NCI-H1930 (cell line): ENCODE measurements around the gene RASSF9.

Source experiments
- DNase-seq, 2 experiments: peaks; one replicate each; lab custom pipeline; 2025; lab: John Stamatoyannopoulos, UW

Gene RASSF9

GRCh38 chr12:85821206-85821605 is 15.0 kb downstream of the RASSF9 start:
- no peak for DNase-seq

GRCh38 chr12:85820101-85820500 is 16.1 kb downstream of the RASSF9 start:
- DNase-seq = no peak

- no peak for DNase-seq
Observed at GRCh38 chr12:85814741-85815140, 21.5 kb downstream of the RASSF9 start.

- DNase-seq = peak; percentile 67
Observed at GRCh38 chr12:85814071-85814470, 22.1 kb downstream of the RASSF9 start.

- DNase-seq = no peak
Observed at GRCh38 chr12:85809500-85809899, 26.7 kb downstream of the RASSF9 start.

GRCh38 chr12:85807730-85808129 is 28.5 kb downstream of the RASSF9 start:
- no peak for DNase-seq

GRCh38 chr12:85805654-85806053 is 30.6 kb downstream of the RASSF9 start:
- no peak for DNase-seq

GRCh38 chr12:85804663-85805062 is 31.5 kb downstream of the RASSF9 start:
- no peak for DNase-seq

- DNase-seq = no peak
Observed at GRCh38 chr12:85803923-85804322, 32.3 kb downstream of the RASSF9 start.

GRCh38 chr12:85803231-85803630 is 33.0 kb downstream of the RASSF9 start:
- no peak for DNase-seq

GRCh38 chr12:85798122-85798521 is 38.1 kb downstream of the RASSF9 start:
- no peak for DNase-seq

- DNase-seq = no peak
Observed at GRCh38 chr12:85796001-85796400, 40.2 kb downstream of the RASSF9 start.

- DNase-seq = no peak
Observed at GRCh38 chr12:85794531-85794930, 41.7 kb downstream of the RASSF9 start.

- DNase-seq = no peak
Observed at GRCh38 chr12:85784096-85784720, 52.0 kb downstream of the RASSF9 start.

- DNase-seq = no peak
Observed at GRCh38 chr12:85782711-85783110, 53.5 kb downstream of the RASSF9 start.

- DNase-seq = peak in 1 of 2 experiments; percentile 18
Observed at GRCh38 chr12:85781766-85782165, 54.4 kb downstream of the RASSF9 start.

- peak; percentile 74 to 81 for DNase-seq
Observed at GRCh38 chr12:85779768-85780167, 56.4 kb downstream of the RASSF9 start.

GRCh38 chr12:85775091-85775490 is 61.1 kb downstream of the RASSF9 start:
- DNase-seq = no peak

GRCh38 chr12:85765453-85765869 is 70.7 kb downstream of the RASSF9 start:
- peak; percentile 59 to 70 for DNase-seq

GRCh38 chr12:85759623-85760022 is 76.6 kb downstream of the RASSF9 start:
- DNase-seq = no peak

GRCh38 chr12:85759091-85759490 is 77.1 kb downstream of the RASSF9 start:
- DNase-seq = no peak

- DNase-seq = no peak
Observed at GRCh38 chr12:85755760-85756159, 80.4 kb downstream of the RASSF9 start.
